ENCODE data around the gene NOX3.

NOX3 gene

DNA sequence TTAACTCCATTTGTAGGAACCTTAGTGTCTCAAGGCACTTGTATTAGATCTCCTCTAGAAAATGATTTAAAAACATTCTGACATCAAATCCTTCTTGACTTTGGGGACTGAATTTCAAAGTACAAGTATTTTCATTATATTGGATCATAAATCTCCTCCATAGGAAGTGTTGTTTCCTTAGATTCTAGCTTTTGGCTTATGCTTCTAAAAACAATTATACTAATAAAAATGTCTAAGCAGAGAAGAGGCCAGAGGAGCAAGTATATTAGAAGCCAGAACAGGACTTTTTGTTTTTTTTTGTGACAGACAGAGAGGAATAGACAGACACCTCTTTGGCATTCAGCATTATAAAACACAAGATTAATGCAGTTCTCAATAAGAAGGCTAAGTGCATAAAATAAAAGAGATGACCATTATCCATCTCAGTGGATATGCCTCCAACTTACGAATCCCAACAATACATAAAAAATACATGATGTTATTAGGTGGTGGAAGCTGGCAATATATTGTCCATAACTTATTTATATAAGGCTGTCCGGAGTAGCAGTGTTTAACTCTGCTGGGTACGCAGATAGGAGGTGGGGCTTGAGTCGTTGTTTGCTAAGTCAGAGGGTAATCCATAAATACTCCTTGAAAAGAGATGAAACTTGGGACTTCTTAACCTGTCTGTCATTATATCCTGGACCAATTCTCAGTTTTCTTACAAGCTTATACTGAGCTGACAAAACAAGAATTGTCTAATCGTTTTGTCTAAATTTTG, 31.9 kb upstream of the NOX3 start:
- Histone ChIP-seq H3K27me3 (ENCODE audit: insufficient read depth, low read length, poor library complexity, severe bottlenecking) (no peaks in the 10 kb centered on the region), H3F3A (ENCODE audit: low read depth) (no peaks in the 10 kb centered on the region), H2AFZ (ENCODE audit: low read length) (no peak overlapping the region), H4K20me1 (ENCODE audit: insufficient read depth, low read length, poor library complexity, severe bottlenecking) (no peaks in the 10 kb centered on the region), H3K4me1 (ENCODE audit: insufficient read depth, low read length, poor library complexity, severe bottlenecking) (no peaks in the 10 kb centered on the region), H3K9me2 (replicated peaks; ENCODE audit: low read depth, low read length) (no peaks in the 10 kb centered on the region), H3K4me2 (ENCODE audit: low read depth, low read length, poor library complexity, severe bottlenecking) (no peak overlapping the region), H3K4me3 (ENCODE audit: low read length, poor library complexity, severe bottlenecking) (no peak overlapping the region), H3K9me3 (ENCODE audit: insufficient read depth, low read depth, low read length) (no peaks in the 10 kb centered on the region), H3K79me2 (ENCODE audit: insufficient read depth, low read length) (no peaks in the 10 kb centered on the region), H3K9ac (ENCODE audit: low read depth, low read length, poor library complexity, severe bottlenecking) (no peak overlapping the region), H3K36me3 (ENCODE audit: insufficient read depth, low read length) (no peaks in the 10 kb centered on the region)
- TF ChIP-seq, protein P1, sequence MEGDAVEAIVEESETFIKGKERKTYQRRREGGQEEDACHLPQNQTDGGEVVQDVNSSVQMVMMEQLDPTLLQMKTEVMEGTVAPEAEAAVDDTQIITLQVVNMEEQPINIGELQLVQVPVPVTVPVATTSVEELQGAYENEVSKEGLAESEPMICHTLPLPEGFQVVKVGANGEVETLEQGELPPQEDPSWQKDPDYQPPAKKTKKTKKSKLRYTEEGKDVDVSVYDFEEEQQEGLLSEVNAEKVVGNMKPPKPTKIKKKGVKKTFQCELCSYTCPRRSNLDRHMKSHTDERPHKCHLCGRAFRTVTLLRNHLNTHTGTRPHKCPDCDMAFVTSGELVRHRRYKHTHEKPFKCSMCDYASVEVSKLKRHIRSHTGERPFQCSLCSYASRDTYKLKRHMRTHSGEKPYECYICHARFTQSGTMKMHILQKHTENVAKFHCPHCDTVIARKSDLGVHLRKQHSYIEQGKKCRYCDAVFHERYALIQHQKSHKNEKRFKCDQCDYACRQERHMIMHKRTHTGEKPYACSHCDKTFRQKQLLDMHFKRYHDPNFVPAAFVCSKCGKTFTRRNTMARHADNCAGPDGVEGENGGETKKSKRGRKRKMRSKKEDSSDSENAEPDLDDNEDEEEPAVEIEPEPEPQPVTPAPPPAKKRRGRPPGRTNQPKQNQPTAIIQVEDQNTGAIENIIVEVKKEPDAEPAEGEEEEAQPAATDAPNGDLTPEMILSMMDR (conservative IDR thresholded peaks at IDR 0.05; ENCODE audit: low read length): no peak
- TF ChIP-seq EZH2phosphoT487 (IDR thresholded peaks at IDR 0.05; ENCODE audit: borderline replicate concordance): no peak

- Histone ChIP-seq H3K4me3 (ENCODE audit: low read length, poor library complexity, severe bottlenecking) (no peak overlapping the region), H3K79me2 (ENCODE audit: insufficient read depth, low read length) (no peaks in the 10 kb centered on the region), H3F3A (ENCODE audit: low read depth) (no peaks in the 10 kb centered on the region), H3K9ac (ENCODE audit: low read depth, low read length, poor library complexity, severe bottlenecking) (no peak overlapping the region), H3K4me2 (ENCODE audit: low read depth, low read length, poor library complexity, severe bottlenecking) (no peak overlapping the region), H4K20me1 (ENCODE audit: insufficient read depth, low read length, poor library complexity, severe bottlenecking) (no peaks in the 10 kb centered on the region), H3K9me2 (replicated peaks; ENCODE audit: low read depth, low read length) (no peaks in the 10 kb centered on the region), H3K4me1 (ENCODE audit: insufficient read depth, low read length, poor library complexity, severe bottlenecking) (no peaks in the 10 kb centered on the region), H3K27me3 (ENCODE audit: insufficient read depth, low read length, poor library complexity, severe bottlenecking) (no peaks in the 10 kb centered on the region), H3K36me3 (ENCODE audit: insufficient read depth, low read length) (no peaks in the 10 kb centered on the region), H2AFZ (ENCODE audit: low read length) (no peak overlapping the region), H3K9me3 (ENCODE audit: insufficient read depth, low read depth, low read length) (no peaks in the 10 kb centered on the region)
- TF ChIP-seq, protein P1 (conservative IDR thresholded peaks at IDR 0.05; ENCODE audit: low read length): no peak
- TF ChIP-seq EZH2phosphoT487 (IDR thresholded peaks at IDR 0.05; ENCODE audit: borderline replicate concordance): no peak
Measured at GRCh38 chr6:155486721-155487294, 31.2 kb upstream of the NOX3 start.

DNA sequence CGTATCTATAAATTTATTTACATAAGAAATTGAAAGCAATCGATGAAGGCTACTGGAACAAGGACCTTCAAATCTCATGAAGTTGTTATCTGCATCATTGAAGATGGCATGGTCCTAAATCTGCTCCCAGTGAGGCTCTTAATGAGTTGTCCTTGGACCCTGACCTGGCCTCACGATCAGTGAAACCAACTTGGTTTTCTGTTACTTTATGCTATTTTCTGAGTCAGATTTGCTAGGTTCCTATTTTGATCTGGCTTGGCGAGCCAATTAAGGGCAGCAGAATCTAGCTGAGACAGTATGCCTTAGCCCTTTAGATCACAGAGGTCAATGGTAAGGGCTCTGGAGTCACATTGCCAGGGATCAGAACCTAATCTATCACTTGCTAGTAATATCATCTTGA, 30.1 kb upstream of the NOX3 start:
- no peaks in the 10 kb centered on the region for H3K9me3 ChIP-seq (ENCODE audit: insufficient read depth, low read depth, low read length)
- H3K4me3 ChIP-seq (ENCODE audit: low read length, poor library complexity, severe bottlenecking): no peak overlapping the region
- no peaks in the 10 kb centered on the region for H3K79me2 ChIP-seq (ENCODE audit: insufficient read depth, low read length)
- H3K4me2 ChIP-seq (ENCODE audit: low read depth, low read length, poor library complexity, severe bottlenecking): no peak overlapping the region
- TF ChIP-seq, protein P1 (conservative IDR thresholded peaks at IDR 0.05; ENCODE audit: low read length): no peak
- TF ChIP-seq EZH2phosphoT487 (IDR thresholded peaks at IDR 0.05; ENCODE audit: borderline replicate concordance): no peak
- no peak overlapping the region for H2AFZ ChIP-seq (ENCODE audit: low read length)
- no peaks in the 10 kb centered on the region for H3K4me1 ChIP-seq (ENCODE audit: insufficient read depth, low read length, poor library complexity, severe bottlenecking)
- H4K20me1 ChIP-seq (ENCODE audit: insufficient read depth, low read length, poor library complexity, severe bottlenecking): no peaks in the 10 kb centered on the region
- no peak overlapping the region for H3K9ac ChIP-seq (ENCODE audit: low read depth, low read length, poor library complexity, severe bottlenecking)
- H3K27me3 ChIP-seq (ENCODE audit: insufficient read depth, low read length, poor library complexity, severe bottlenecking): no peaks in the 10 kb centered on the region
- no peaks in the 10 kb centered on the region for H3K36me3 ChIP-seq (ENCODE audit: insufficient read depth, low read length)
- H3K9me2 ChIP-seq (replicated peaks; ENCODE audit: low read depth, low read length): no peaks in the 10 kb centered on the region
- H3F3A ChIP-seq (ENCODE audit: low read depth): no peaks in the 10 kb centered on the region
